Loucy (cell line): Measurements from ENCODE around the gene BMAL1.

Experiments used
- H2AFZ ChIP-seq: fragments of 200-600 bp; sonication (generic); 2 replicates; pipeline ENCODE4 v1.6.0; 2016; ENCODE audit warnings: antibody characterized with exemption, mild to moderate bottlenecking, low read length, moderate library complexity
- H3F3A ChIP-seq: fragments of 200-600 bp; 2 replicates; pipeline ENCODE4 v1.6.0; 2016; ENCODE audit warnings: antibody characterized with exemption, low read depth, mild to moderate bottlenecking
- H3K27me3 ChIP-seq: fragments of 200-600 bp; sonication (generic); 2 replicates; pipeline ENCODE4 v1.6.1; 2014; ENCODE audit warnings: low read length, mild to moderate bottlenecking; ENCODE audit not compliant: insufficient read depth, poor library complexity, severe bottlenecking
- H3K36me3 ChIP-seq: fragments of 200-600 bp; sonication (generic); 2 replicates; pipeline ENCODE4 v1.6.1; 2016; ENCODE audit warnings: low read length; ENCODE audit not compliant: insufficient read depth
- H3K4me1 ChIP-seq: fragments of 200-600 bp; sonication (generic); 2 replicates; pipeline ENCODE4 v1.5.1; 2014; ENCODE audit warnings: low read length, mild to moderate bottlenecking; ENCODE audit not compliant: insufficient read depth, poor library complexity, severe bottlenecking
- H3K4me2 ChIP-seq: fragments of 200-600 bp; sonication (generic); 2 replicates; pipeline ENCODE4 v1.6.0; 2014; ENCODE audit warnings: antibody characterized with exemption, low read length, low read depth, mild to moderate bottlenecking; ENCODE audit not compliant: poor library complexity, severe bottlenecking
- H3K4me3 ChIP-seq: fragments of 200-600 bp; sonication (generic); 2 replicates; pipeline ENCODE4 v1.5.1; 2014; ENCODE audit warnings: low read length, mild to moderate bottlenecking, mixed read lengths; ENCODE audit not compliant: poor library complexity, severe bottlenecking
- H3K79me2 ChIP-seq: fragments of 200-600 bp; sonication (generic); 2 replicates; pipeline ENCODE4 v1.6.1; 2014; ENCODE audit warnings: low read length; ENCODE audit not compliant: insufficient read depth
- H3K9ac ChIP-seq: fragments of 200-600 bp; sonication (generic); 2 replicates; pipeline ENCODE4 v1.6.0; 2014; ENCODE audit warnings: mild to moderate bottlenecking, low read depth, low read length, moderate library complexity; ENCODE audit not compliant: poor library complexity, severe bottlenecking
- H3K9me2 ChIP-seq: fragments of 200-600 bp; sonication (generic); replicated peaks from 2 replicates; pipeline ENCODE4 v1.6.1; 2016; ENCODE audit warnings: low read depth, low read length, mixed read lengths
- H3K9me3 ChIP-seq: fragments of 200-600 bp; sonication (generic); 2 replicates; pipeline ENCODE4 v1.6.1; 2014; ENCODE audit warnings: mild to moderate bottlenecking, antibody characterized with exemption, low read length, low read depth; ENCODE audit not compliant: insufficient read depth
- H4K20me1 ChIP-seq: fragments of 200-600 bp; sonication (generic); 2 replicates; pipeline ENCODE4 v1.6.0; 2014; ENCODE audit warnings: antibody characterized with exemption, low read length, mild to moderate bottlenecking; ENCODE audit not compliant: insufficient read depth, poor library complexity, severe bottlenecking
- CTCF ChIP-seq: fragments of 200-600 bp; sonication (generic); conservative IDR thresholded peaks from 2 replicates; pipeline ENCODE4 v1.5.1; 2014; ENCODE audit warnings: mild to moderate bottlenecking, antibody characterized with exemption, low read length
- EZH2phosphoT487 ChIP-seq: fragments of 200-600 bp; IDR thresholded peaks from 2 replicates; pipeline ENCODE4 v1.6.1; 2018; ENCODE audit warnings: antibody characterized with exemption, mild to moderate bottlenecking, moderate library complexity, borderline replicate concordance

The BMAL1 gene

GRCh38 chr11:13313005-13313819, 35.6 kb downstream of the BMAL1 start:
- Histone ChIP-seq H3K9ac (no peak overlapping the region), H3K4me2 (no peak overlapping the region), H2AFZ (no peak overlapping the region), H3K4me1 (no peaks in the 10 kb centered on the region), H4K20me1 (no peaks in the 10 kb centered on the region), H3F3A (no peaks in the 10 kb centered on the region), H3K79me2 (no peaks in the 10 kb centered on the region), H3K27me3 (no peaks in the 10 kb centered on the region), H3K36me3 (no peaks in the 10 kb centered on the region), H3K4me3 (no peak overlapping the region), H3K9me3 (no peaks in the 10 kb centered on the region), H3K9me2 (no peaks in the 10 kb centered on the region)
- TF ChIP-seq CTCF: no peak
- no peak for TF ChIP-seq EZH2phosphoT487

GRCh38 chr11:13314676-13315394, 37.2 kb downstream of the BMAL1 start:
- no peaks in the 10 kb centered on the region for H3K79me2 ChIP-seq
- H3K4me3 ChIP-seq: no peak overlapping the region
- no peak for TF ChIP-seq EZH2phosphoT487
- TF ChIP-seq CTCF: no peak
- H3K9ac ChIP-seq: no peak overlapping the region
- H3F3A ChIP-seq: no peaks in the 10 kb centered on the region
- H3K4me2 ChIP-seq: no peak overlapping the region
- no peaks in the 10 kb centered on the region for H3K9me3 ChIP-seq
- H2AFZ ChIP-seq: no peak overlapping the region
- no peaks in the 10 kb centered on the region for H3K4me1 ChIP-seq
- no peaks in the 10 kb centered on the region for H3K9me2 ChIP-seq
- no peaks in the 10 kb centered on the region for H3K36me3 ChIP-seq
- H3K27me3 ChIP-seq: no peaks in the 10 kb centered on the region
- H4K20me1 ChIP-seq: no peaks in the 10 kb centered on the region

- H3K4me2 ChIP-seq: no peak overlapping the region
- H3K4me3 ChIP-seq: no peak overlapping the region
- no peaks in the 10 kb centered on the region for H3K4me1 ChIP-seq
- H2AFZ ChIP-seq: no peak overlapping the region
- no peak overlapping the region for H3K9ac ChIP-seq
- no peaks in the 10 kb centered on the region for H3K36me3 ChIP-seq
- no peaks in the 10 kb centered on the region for H3K79me2 ChIP-seq
- no peaks in the 10 kb centered on the region for H3K9me2 ChIP-seq
- no peaks in the 10 kb centered on the region for H3F3A ChIP-seq
- no peaks in the 10 kb centered on the region for H4K20me1 ChIP-seq
- no peaks in the 10 kb centered on the region for H3K9me3 ChIP-seq
- no peaks in the 10 kb centered on the region for H3K27me3 ChIP-seq
- no peak for TF ChIP-seq CTCF
- TF ChIP-seq EZH2phosphoT487: no peak
Observed at GRCh38 chr11:13315517-13316432, 38.2 kb downstream of the BMAL1 start.
